Measurements from ENCODE around the gene S100A1.

DNA sequence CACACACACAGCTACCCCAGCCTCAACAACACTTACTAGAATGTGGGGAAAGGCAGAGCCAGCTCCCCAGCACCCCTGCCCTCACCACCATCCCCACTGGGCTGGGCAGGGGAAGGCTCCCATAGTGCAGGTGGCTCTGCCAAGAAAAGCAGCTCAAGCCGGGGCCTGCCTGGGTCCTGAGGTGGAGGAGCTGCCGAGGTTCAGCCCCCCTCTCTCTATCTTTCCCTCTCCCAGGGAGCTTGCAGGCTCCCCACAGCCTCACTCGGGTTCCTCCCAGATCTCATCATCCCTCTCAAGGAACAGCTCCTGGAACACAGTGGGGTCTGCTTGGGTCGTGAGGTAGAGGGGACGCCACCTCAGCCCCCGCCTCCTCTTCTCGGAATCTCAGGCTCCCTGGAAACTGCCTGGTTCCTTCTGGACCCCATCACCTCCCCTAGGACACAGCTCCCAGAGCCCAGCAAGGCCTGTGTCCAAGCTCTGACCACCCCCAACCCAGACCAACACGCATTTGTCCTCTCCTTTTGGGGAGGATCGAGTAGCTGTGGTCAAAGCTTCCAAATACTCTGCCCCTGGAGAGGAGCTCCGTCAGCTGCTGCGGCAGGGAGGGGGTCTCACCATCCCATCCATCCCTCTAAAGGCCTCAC is 16.0 kb upstream of the S100A1 start:
- TF ChIP-seq, protein P1, sequence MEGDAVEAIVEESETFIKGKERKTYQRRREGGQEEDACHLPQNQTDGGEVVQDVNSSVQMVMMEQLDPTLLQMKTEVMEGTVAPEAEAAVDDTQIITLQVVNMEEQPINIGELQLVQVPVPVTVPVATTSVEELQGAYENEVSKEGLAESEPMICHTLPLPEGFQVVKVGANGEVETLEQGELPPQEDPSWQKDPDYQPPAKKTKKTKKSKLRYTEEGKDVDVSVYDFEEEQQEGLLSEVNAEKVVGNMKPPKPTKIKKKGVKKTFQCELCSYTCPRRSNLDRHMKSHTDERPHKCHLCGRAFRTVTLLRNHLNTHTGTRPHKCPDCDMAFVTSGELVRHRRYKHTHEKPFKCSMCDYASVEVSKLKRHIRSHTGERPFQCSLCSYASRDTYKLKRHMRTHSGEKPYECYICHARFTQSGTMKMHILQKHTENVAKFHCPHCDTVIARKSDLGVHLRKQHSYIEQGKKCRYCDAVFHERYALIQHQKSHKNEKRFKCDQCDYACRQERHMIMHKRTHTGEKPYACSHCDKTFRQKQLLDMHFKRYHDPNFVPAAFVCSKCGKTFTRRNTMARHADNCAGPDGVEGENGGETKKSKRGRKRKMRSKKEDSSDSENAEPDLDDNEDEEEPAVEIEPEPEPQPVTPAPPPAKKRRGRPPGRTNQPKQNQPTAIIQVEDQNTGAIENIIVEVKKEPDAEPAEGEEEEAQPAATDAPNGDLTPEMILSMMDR (CRISPR knock-in tag; IDR thresholded peaks at IDR 0.05) = no peak
- TF ChIP-seq ZFP36 (IDR thresholded peaks at IDR 0.05; ENCODE audit: borderline replicate concordance, low read depth, low read length, partially characterized antibody) (no peak), ELF4 (CRISPR knock-in tag; IDR thresholded peaks at IDR 0.05; ENCODE audit: borderline replicate concordance) (no peak), YEATS2 (CRISPR knock-in tag; IDR thresholded peaks at IDR 0.05; ENCODE audit: borderline replicate concordance) (no peak), KAT7 (CRISPR knock-in tag; IDR thresholded peaks at IDR 0.05; ENCODE audit: borderline replicate concordance) (no peak), EZH2 (conservative IDR thresholded peaks at IDR 0.05; ENCODE audit: low read depth, low read length) (no peak), ZC3H4 (CRISPR knock-in tag; IDR thresholded peaks at IDR 0.05; ENCODE audit: borderline replicate concordance) (no peak), RAD21 (CRISPR knock-in tag; IDR thresholded peaks at IDR 0.05) (no peak), GTF2F1 (IDR thresholded peaks at IDR 0.05; ENCODE audit: low read length) (no peak), EHMT2 (IDR thresholded peaks at IDR 0.05; ENCODE audit: borderline replicate concordance, low read depth, low read length) (no peak), NFRKB (IDR thresholded peaks at IDR 0.05) (no peak)
- TF ChIP-seq, protein P2, sequence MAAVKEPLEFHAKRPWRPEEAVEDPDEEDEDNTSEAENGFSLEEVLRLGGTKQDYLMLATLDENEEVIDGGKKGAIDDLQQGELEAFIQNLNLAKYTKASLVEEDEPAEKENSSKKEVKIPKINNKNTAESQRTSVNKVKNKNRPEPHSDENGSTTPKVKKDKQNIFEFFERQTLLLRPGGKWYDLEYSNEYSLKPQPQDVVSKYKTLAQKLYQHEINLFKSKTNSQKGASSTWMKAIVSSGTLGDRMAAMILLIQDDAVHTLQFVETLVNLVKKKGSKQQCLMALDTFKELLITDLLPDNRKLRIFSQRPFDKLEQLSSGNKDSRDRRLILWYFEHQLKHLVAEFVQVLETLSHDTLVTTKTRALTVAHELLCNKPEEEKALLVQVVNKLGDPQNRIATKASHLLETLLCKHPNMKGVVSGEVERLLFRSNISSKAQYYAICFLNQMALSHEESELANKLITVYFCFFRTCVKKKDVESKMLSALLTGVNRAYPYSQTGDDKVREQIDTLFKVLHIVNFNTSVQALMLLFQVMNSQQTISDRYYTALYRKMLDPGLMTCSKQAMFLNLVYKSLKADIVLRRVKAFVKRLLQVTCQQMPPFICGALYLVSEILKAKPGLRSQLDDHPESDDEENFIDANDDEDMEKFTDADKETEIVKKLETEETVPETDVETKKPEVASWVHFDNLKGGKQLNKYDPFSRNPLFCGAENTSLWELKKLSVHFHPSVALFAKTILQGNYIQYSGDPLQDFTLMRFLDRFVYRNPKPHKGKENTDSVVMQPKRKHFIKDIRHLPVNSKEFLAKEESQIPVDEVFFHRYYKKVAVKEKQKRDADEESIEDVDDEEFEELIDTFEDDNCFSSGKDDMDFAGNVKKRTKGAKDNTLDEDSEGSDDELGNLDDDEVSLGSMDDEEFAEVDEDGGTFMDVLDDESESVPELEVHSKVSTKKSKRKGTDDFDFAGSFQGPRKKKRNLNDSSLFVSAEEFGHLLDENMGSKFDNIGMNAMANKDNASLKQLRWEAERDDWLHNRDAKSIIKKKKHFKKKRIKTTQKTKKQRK (IDR thresholded peaks at IDR 0.05; ENCODE audit: low read length) = no peak
- TF ChIP-seq, protein P3, sequence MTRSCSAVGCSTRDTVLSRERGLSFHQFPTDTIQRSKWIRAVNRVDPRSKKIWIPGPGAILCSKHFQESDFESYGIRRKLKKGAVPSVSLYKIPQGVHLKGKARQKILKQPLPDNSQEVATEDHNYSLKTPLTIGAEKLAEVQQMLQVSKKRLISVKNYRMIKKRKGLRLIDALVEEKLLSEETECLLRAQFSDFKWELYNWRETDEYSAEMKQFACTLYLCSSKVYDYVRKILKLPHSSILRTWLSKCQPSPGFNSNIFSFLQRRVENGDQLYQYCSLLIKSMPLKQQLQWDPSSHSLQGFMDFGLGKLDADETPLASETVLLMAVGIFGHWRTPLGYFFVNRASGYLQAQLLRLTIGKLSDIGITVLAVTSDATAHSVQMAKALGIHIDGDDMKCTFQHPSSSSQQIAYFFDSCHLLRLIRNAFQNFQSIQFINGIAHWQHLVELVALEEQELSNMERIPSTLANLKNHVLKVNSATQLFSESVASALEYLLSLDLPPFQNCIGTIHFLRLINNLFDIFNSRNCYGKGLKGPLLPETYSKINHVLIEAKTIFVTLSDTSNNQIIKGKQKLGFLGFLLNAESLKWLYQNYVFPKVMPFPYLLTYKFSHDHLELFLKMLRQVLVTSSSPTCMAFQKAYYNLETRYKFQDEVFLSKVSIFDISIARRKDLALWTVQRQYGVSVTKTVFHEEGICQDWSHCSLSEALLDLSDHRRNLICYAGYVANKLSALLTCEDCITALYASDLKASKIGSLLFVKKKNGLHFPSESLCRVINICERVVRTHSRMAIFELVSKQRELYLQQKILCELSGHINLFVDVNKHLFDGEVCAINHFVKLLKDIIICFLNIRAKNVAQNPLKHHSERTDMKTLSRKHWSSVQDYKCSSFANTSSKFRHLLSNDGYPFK (CRISPR knock-in tag; IDR thresholded peaks at IDR 0.05; ENCODE audit: borderline replicate concordance) = no peak
